Measurements from ENCODE around the gene DTX1.

The DTX1 gene

DNA sequence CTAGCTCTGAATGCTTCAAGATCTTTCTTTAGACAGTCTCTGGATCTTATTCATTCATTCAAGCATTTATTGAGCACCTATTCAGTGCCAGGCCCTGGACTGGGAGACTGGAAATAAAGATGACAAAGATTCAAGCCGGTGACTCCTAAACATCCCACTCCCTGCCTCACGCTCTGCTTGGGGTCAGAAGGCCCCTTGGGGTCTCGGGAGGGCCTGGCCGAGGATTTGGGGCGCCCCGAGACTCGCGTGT is 224 bp upstream of the DTX1 start:
- no peak for DNase-seq

DNA sequence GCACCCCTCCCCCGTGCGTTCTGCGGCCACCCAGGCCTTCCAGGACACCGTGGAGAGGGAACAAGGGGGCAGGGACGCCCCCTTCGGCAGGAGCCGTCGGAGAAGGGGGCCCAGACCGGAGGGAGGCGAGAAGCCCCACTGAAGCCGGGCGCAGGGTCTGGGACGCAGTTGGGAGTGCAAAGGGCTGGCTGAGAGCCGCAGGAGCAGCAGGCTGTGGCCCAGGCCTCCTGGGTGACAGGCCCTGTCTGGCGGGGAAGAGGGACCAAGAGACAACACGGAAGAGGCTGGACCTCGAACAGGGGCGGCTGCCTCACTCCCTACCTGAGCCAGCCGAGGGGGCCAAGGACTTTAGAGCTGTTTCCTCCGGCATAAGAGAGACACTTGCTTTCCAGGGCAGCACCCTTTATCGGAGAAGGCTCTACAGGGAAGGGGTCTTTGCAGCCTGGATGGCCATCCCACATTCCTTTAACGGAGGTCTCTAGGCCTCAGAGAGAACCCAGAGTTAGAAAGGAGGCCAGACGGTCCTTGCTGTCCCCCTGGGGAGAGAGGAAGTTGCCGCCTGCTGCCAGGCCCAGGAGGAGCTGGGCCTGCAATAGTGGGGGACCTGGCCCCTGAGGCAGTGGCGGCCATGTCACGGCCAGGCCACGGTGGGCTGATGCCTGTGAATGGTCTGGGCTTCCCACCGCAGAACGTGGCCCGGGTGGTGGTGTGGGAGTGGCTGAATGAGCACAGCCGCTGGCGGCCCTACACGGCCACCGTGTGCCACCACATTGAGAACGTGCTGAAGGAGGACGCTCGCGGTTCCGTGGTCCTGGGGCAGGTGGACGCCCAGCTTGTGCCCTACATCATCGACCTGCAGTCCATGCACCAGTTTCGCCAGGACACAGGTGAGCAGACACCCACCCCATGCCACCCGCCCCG is 1.3 kb downstream of the DTX1 start:
- no peak for DNase-seq

DNA sequence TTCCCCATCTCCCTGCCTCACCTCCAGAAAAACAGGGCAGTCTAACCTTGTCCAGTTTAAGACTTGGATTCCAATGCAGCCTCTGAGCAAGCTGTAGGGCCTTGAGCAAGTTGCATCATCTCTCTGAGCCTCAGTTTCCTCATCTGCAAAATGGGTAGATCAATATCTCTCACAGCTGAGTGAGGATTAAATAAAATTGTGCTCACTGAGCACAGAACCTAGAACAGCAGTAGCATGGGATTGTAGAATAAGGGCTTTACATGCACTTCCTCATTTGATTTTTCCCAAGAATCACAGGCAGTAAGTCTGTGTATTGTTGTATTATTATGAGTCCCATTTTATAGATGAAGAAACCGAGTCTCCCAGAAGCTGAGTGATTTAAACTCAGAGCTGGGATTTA is 2.0 kb downstream of the DTX1 start:
- no peak for DNase-seq

DNA sequence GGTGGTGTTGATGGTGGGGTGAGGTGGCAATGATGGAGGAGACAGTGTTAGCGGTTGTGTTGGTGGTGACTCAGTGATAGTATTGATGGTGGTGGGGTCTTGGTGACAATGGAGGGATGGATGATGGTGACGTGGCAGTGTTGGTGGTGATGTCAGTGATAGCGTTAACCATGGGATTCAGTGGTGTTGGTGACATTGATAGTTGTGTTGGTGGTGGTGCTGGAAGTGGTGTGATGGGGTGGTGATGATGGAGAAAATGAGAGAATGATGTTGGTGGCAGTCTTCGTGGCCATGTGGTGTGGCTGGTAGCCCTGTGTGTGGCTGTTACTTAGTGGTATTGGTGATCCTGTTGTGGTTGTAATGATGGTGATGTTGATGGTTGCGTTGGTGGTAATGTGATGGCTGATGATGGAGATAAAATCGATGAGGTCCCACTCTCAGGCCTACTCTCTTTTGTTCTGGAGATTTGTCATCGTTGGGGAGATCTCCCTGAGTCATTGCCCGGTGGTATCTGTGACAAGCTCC is 2.6 kb downstream of the DTX1 start:
- DNase-seq = no peak

DNA sequence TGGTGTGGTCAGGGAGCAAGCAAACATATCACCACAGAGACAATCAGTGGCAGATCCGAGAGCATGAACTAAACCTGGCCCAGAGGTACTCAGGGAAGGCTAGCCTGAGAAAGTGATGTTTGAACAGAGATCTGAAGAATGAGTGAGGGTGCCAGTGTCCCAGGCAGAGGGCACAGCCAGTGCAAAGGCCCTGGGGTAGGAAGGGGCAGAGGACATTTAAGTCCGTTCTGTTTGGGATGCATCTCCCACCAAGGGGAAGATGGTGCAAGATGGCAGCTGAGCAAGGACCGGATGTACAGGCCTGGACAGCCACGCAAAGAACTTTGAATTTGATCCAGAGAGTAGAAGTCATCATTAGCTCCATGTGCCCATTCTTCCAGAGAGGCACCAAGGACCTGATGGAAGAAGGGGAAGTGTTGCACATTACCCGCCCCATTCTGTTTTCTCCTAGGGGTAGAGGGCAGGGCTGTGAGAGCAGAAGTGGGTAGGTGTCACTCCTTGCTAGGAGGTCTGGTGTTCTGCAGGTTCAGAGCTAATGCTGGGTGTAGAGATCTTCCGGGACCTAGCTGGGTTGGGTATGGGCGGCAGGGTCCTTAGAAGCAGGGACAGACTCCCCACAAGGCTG is 3.9 kb downstream of the DTX1 start:
- no peak for DNase-seq

DNA sequence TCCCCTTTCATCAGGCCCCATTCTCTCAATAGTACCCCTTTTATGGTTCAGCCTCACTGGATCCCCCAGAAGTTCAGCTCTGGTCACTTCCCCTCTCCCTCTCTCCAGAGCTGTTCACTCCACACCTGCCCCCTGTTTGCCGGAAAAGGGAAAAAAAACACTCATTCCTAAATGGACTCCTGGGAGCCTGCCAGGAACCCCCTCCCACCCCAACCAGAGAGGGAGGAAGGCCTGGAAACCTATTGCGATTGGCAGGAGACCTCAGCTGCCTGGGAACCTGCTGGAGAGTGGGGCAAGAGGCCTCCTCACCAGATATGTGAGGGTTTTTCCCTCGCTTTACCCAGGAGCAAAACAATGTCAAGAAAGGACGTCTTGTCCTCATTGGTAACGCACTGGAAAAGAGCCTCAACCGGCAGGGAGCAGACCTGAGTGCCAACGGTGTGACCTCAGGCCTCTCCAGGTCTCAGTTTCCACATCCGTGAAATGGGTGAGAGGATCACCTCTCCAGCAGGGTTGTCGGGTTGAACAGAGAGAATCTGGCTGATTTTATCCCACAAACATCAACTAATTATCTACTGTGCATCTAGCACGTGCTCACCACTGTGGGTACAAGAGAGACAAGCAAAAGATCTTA is 4.6 kb downstream of the DTX1 start:
- no peak for DNase-seq

DNA sequence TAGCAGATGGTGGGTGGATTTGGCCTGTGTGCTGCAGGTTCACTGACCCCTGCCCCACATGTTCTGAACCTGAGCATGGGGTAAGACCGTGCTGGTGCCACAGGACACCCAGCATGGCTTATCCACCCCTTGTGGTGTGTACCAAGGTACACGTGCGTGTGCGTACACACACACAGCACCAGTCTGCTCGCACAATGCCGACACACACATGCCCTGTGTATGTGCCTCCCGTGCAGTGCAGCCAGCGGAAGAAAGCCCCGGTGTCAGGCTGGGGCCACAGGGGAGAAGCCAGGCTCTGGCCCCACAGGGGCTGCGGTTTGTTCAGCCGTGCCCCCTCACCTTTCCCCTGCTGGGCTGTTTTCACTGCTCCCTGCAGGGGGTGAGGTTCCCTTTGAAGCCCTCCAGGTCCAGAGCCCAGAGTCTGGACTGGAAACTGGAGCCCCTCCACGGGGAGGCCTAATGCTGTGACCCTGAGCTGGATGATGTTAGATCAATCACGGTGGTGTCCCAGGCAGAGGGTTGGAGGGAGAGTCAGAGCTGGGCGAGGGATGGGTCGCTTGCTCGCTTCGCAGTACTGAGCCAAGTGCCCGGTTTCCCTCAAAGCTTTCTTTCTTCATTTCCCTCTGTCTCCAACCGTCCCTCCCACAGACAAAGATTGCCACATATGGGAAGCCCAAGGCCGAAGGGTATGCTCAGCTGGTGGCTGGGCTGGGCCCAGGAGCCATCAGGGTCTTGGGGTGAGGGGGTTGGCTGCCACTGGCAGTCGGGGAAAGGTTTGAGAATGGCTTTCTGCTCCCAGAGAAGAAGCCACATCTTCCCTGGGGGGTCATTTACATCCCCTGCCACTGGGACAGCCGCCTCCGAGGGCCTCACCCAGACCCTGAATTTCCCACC is 6.2 kb downstream of the DTX1 start:
- DNase-seq = no peak

DNA sequence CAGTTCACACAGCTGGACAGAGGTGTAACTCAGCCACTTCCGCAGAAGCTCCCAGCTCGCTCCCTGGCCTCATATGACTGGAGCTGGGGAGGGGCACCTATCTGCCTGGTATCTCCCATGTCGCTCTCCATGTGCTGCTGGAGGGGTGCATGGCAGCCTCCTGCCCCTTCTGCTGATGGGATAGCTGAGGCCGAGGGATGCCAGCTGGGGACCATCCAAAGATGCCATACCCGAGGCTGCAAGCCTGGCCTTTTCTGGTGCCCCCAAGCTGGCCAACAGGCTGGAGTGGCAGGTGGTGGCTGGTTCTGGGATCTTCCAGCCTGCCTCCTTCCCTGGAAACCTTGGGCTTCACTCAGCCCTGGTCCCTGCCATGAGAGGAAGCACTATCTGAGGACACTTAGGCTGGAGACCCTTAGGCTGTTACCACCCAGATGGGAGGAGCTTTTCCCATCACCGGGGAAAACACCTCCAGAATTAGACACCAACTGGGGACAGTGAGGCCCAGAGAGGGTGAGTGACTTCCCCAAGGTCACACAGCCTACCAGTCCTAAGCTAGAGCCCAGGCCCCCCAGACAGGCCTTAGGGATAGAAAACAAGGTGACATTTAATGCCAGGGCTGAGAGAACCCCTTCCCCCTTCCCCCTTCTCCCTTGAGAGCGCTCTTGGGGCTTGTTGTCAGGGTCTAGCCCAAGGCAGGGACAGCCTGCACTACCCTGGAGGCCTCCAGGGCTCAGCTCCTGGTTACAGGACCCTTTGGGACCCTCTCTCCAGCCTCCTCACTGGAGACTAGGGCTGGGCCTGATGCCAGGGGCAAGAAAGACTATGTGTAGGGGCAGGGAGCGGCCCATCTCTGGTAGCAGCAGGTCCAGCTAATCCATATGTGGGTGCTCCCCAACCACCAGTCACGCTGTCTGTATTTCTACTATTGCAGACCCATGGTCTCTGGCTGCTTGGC is 7.1 kb downstream of the DTX1 start:
- DNase-seq = no peak

DNA sequence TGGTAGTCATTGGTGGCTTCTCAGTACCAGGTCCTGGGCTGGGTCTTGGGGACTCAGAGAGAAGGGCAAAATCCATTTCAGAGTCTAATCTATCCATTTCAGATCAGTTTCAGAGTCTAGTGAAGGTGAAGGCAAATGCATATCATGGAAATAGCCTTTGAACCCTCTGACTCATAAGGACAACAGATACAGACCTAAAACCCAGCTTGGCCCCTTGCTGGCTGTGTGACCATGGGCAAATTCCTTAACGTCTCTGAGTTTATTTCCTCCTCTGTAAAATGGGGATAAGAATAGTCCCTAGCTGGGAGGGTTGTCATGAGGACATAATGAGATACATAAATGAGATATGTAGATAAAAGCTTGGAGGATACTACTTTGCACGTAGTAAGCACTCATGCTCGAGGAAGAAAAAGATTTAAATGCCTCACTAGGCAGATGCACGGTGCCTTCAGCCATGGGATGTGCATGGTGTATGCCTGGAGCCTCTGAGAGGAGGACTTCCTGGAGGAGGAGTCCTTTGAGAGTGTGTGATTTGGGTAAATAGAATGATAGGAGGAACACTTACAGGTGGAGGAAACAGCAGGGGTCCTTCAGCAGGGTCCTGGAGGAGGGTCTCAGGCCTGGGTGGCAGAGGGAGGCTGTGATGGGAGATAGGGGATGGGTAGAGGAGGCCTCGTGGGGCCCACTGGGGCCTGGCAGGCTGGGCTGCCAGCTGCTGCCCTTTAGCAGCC is 8.0 kb downstream of the DTX1 start:
- no peak for DNase-seq

DNA sequence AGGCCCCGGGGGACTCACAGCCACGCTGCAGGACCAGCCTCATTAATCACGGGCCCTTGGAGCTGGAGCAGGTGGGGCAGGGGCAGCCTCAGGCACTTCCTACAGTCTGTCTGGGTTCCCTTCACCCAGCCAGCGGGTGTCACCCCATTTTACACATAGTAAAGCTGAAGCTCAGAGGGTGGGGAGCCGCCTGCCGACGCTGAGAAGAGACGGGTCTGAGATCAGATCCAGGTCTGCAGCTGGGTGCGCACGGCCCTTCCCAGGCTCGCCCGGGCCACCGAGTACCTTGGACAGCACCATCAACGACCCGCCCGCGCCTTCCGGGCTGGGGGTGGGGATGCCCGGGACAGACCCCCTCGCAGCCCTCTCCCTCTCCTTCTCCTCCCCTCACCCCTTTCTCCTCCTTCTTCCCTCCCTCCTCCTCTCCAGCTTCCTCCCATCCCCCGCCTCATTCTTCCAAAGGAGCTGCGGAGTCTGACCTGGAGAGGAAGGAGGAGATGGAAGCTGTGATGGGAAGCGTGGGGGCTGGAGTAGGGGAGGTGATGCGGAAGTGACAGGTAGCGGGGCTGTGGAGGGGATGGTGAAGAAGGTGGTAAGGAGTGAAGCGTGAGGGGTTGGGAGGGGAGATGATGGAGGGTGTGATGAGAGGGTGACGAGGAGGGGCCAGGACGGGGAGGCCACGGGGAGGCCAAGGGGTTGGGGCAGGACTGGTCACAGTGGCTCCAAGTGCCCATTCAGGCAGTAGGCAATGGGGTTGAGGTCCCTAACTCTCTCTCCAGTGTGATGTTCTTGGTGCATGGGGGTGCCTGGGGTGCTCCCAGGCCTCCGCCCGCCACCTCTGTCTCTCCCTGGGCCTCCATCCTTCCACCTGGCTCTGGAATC is 8.8 kb downstream of the DTX1 start:
- no peak for DNase-seq

DNA sequence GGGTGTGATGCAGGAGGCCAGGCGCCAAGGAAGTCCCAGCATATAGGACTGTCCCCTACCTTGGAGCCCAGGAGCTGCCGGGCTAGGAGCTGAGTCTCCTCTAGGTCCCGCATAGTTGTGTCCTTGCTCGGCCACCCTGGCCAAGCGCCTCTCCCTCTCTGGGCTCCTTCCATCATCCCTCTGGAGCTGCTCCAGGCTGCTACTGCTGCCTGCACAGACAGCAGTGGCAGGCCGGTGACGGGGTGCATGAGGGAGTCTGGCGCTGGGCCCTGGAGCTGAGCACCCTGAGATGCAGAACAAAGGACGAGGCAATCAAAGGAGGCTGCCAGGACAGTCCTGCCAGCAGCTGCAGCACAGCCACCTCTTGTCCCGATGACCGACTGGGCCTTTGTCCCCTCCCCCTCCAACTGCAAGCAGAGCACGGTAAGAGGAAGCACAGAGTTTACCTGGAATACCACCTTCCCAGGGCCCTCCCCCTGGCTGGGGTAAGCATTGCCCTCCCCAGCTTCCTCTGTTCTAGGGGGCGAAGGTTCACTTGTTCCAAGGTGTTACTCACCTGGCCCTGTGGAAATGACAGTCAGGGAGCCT is 10.4 kb downstream of the DTX1 start:
- DNase-seq = no peak

DNA sequence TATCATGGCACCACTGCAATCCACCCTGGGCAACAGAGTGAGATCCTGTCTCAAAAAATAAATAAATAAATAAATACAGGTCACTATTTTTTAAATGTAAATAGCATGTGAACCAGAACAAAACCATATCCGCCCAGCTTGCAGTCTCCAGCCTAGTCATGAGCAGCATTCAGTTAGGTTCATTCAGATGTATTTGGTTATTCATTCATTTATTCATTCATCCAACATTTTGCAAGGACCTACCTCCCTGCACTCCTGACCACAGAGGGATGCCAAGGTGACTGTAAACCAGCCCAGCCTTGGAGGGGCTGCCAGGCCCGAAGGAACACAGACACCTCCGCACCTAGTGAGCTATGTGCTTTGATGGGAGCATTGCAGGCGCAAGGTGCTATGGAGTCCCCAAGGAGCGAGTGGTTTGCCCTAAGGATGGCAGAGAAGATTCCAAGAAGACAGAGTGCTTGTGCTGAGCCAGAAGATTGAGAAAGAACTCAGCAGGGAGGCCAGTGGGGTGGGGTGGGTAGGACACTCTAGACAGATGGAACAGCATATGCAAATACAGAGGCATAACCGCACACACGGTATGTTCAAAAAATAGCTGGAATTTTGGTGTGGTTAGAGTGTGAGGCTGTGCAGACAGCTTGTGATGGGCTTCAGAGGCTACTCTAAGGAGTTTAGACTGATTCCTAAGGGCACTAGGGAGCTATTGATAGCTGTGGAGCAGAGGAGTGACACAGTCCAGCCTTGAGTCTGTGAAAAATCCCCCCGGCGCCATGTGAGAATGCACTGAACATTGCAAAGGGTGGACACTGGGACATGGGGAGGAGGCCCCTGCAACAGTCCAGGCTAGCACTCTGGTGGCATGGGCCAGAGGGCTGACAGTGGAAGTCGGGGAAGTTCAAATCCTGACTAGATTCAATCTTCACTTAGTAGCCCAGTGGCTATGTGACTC is 11.7 kb downstream of the DTX1 start:
- DNase-seq = no peak

DNA sequence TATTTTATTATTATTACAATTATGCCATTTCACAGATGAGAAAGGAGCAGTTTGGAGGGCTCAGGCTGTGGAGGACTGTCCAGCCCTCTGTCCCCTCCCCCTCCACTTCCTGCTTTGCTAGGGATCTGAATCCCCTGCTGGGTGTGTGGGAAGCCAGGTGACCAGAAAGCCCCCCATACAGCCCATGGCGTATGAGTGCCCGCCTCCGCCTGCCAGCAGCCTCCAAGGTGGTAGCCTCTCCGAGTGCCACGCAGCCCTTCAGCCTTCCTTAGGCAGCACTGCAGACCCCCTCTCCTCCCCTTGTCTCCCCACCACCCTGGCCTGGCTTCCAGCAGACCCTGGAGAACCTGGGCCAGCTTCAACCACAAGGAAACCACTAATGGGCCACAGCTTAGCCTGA is 12.6 kb downstream of the DTX1 start:
- no peak for DNase-seq

DNA sequence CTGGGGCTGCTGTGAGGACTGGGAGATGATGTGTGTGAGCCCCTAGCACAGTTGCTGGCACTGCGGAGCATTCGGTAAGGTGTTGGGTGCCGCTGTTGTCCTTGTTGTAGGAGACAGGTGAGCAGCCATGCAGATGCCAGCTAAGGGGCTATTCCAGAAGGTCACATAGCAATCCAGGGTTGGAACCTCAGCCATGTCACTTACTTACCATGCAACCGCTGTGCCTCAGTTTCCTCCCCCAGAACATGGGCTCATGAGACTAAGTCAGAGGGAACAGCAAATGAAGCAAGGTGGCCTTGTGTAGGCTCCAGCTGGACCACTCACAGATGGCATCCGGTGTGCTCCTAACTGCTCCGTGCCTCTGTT is 13.2 kb downstream of the DTX1 start:
- no peak for DNase-seq

DNA sequence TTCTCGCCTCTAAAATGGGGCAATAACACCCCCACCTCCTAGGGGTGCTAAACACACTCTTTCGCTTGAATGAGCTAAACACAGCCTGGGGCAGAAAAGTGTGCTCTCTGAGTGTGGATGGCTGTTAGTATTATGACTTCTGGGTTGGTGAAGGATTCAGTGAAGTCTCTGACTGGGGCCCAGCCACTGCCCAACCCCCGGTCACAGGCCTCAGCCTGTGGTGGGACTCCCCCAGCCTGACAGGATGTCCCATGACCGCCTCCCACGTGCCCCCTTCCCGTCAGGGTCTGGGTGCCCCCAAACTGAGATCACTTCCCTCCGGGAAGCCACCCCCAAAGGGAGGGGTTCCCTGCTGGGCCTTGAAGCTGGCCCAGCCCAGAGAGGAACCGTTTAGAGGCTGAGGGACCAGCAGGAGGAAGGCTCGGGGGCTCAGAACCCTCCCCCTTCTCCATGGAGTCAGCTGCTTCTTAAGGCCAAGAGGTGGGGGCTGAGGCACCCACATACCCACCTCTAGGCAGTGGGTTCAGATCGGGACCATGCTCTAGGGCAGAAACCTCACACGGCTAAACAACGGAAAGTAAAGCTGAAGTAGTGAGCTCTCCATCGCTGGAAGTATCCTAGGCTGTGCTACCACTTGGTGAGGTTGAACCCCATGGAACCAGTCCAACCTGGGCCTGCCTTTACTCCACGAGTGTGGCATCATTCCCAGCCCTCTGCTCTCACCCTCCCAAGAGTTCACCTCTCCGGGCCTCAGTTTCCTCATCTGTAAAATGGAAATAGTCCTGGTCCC is 13.8 kb downstream of the DTX1 start:
- DNase-seq = peak; percentile 41

DNA sequence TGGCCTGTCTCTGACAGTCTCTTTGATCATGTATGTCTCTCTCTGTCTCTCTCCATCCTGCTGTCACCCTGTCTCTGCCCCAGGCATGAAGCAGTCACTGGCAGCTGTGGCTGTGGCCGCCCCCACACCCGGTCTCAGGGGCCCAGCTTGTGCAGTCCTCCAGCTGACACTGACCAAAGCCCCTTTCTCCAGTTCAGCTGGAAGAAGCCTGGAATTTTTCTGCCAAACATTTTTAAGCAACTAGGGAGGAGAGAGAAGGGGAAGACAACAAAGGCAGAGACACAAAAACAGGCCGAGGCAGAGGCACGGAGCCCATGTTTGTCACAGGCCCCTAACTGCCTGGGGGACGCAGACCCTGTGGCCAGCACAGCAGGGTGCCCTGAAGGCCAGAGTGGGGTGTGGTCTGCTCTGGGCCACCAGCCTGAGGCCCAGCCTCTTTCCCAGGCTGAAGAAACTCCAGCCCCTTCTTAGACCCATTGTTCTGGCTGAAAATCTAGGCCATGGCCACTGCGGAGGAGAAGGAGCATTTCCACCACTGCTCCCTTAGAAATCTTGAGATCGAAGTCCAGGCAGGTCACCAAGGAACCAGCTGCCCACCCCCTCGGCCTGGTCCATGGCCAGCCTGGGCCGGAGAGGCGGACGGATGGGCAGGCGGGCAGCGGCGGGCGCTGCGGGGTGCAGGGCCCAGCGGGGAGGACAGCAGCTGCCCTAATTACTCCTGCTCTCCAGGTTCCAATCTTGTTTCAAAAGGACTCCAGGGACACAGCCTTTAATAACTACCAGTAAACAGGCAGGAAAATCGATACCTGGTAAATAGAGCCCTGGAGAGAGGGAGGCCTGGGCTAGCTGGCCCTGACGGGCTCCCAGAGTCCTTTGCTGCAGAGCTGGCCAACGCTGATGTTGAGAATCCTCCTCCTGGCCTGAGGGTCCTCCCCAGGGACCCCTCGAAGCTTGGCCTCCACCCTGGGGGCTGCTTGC is 14.9 kb downstream of the DTX1 start:
- DNase-seq = peak; percentile 69
